Upper lobe of left lung (tissue), 6 donors: ENCODE measurements around the gene CTDP1. TPM values are rescaled to one million over a fixed set of nuclear protein-coding genes. Genes with fewer than 3 reads are reported as not detected.

Source experiments
- ATAC-seq, 2 donors: fragments of 200-7000 bp; cut with Tn5 transposase; one replicate each; pipeline ENCODE4 v1.9.1; 2022; ENCODE audit warnings: mild to moderate bottlenecking in 2 of 2, moderate library complexity in 2 of 2; ENCODE audit not compliant: low FRiP score in 2 of 2
- DNase-seq, 2 donors: peaks; one replicate each; pipeline ENCODE4 v3.0.0-alpha.2; 2019 to 2020
- H3K27ac ChIP-seq, 4 donors: fragments of 200-600 bp; sonication (generic); one replicate each; pipeline ENCODE4 v1.5.1; 2016 to 2019
- H3K27me3 ChIP-seq, 4 donors: fragments of 200-600 bp; sonication (generic); one replicate each; pipeline ENCODE4 v1.5.1; 2017 to 2019
- H3K36me3 ChIP-seq, 4 donors: fragments of 200-600 bp; sonication (generic); one replicate each; pipeline ENCODE4 v1.5.1; 2016 to 2019
- H3K4me1 ChIP-seq, 4 donors: fragments of 200-600 bp; sonication (generic); one replicate each; pipeline ENCODE4 v1.5.1; 2018 to 2019
- H3K4me3 ChIP-seq, 4 donors: fragments of 200-600 bp; sonication (generic); one replicate each; pipeline ENCODE4 v1.5.1; 2017 to 2019; ENCODE audit warnings: mild to moderate bottlenecking in 2 of 4, moderate library complexity in 1 of 4
- H3K9me3 ChIP-seq, 4 donors: fragments of 200-600 bp; sonication (generic); one replicate each; pipeline ENCODE4 v1.5.1; 2018 to 2019
- EP300 ChIP-seq, 4 donors: sonication (generic); formaldehyde crosslinking; IDR thresholded peaks; one replicate each; pipeline ENCODE4 v1.5.1; 2017; ENCODE audit warnings: antibody characterized with exemption in 4 of 4, control low read depth in 2 of 4
- POLR2A ChIP-seq, 4 donors: fragments of 450-650 bp; IDR thresholded peaks; one replicate each; pipeline ENCODE4 v1.5.1; 2016 to 2017; ENCODE audit warnings: antibody characterized with exemption in 4 of 4, mild to moderate bottlenecking in 2 of 4
- POLR2AphosphoS5 ChIP-seq, 2 donors: sonication (generic); formaldehyde crosslinking; IDR thresholded peaks; one replicate each; pipeline ENCODE4 v1.5.1; 2017; ENCODE audit warnings: antibody characterized with exemption in 2 of 2
- WGBS, 2 donors: methylation state at CpG; one replicate each; pipeline ENCODE4 v1.1.5; 2017 to 2018; 5-methylcytosine and 5-hydroxymethylcytosine counted together
- total RNA-seq, 6 donors: library from RNA; depleted of rRNA in 4 of 6; stranded (reverse); fragments of >200 nt in 4 of 6; gene quantifications; one replicate each; pipeline versions ENCODE4 v1.1.0 to v1.2.1, GENCODE V29; 2016 to 2021
- donor health status: DM: no; HTN: no; CAD: no; lungs with moderate emphysema.
- donor health status: DM: no; HTN: yes; CAD: no; lungs with severe emphysema.

The CTDP1 gene
- total RNA-seq, 6 donors from 2014 or later, result 21.3 to 44.7 (median 29.7) TPM

- no peaks in the 10 kb centered on the region for H3K36me3 ChIP-seq
- WGBS, 2 donors, result 63 to 90% methylated on average over 1 to 12 of the region's 14 CpGs
- DNase-seq (no peak), ATAC-seq (no peak)
- H3K4me3 ChIP-seq, result no peak overlapping the region
- H3K9me3 ChIP-seq, result no peaks in the 10 kb centered on the region
- H3K27me3 ChIP-seq, result peaks cover 0 to 13% (median 3%) of the 10 kb centered on the region in 4 donors
- H3K27ac ChIP-seq, result no peak overlapping the region
- no peak for TF ChIP-seq POLR2AphosphoS5 (IDR thresholded peaks at IDR 0.05)
- TF ChIP-seq POLR2A (IDR thresholded peaks at IDR 0.05), result no peak
- no peak for TF ChIP-seq EP300 (IDR thresholded peaks at IDR 0.05)
- H3K4me1 ChIP-seq, result peaks cover 6 to 9% (median 8%) of the 10 kb centered on the region in 4 donors
These were observed 124.0 kb downstream of the CTDP1 start for GRCh38 chr18:79803611-79804051.

Other genes with a start within 250 kb of the CTDP1 start
- gene KCNG2, start 118.1 kb downstream of the CTDP1 start, total RNA-seq, result 1 to 10 TPM in 1 of 6 donors, under 1 TPM in 3, not detected in 2; 0.49 to 1.1 (median 0.73) TPM